HFF-Myc (cell line): Measurements from ENCODE around the gene SLIRP.
"Not testable (repeated sequence)": the region's sequence is repeated elsewhere in the genome, so short reads cannot be mapped to it uniquely, and the experiment has no call there.

Experiments
- DNase-seq: peaks from one replicate; pipeline ENCODE4 v3.0.0-alpha.2; 2011; ENCODE audit warnings: low read depth; ENCODE audit errors: extremely low read depth
- H3K4me3 ChIP-seq: replicated peaks from 2 replicates; pipeline ENCODE4 v1.5.1; 2011; ENCODE audit warnings: low read depth, mild to moderate bottlenecking, control low read depth, low read length
- CTCF ChIP-seq: IDR thresholded peaks from 2 replicates; pipeline ENCODE4 v1.5.1; 2012; ENCODE audit warnings: mild to moderate bottlenecking, low read depth, low read length, control low read depth; ENCODE audit errors: missing control alignments

The SLIRP gene

GRCh38 chr14:77707724-77708408 lies at the start of gene SLIRP, which contains the start of gene ALKBH1:
SLIRP (plus strand) TSS chr14:77708103; CDS start chr14:77708112, 9 bp downstream.
ALKBH1 (minus strand) TSS chr14:77708023; CDS start chr14:77708004, 19 bp downstream.
- DNase-seq = peak; percentile 42
- no peak for TF ChIP-seq CTCF
- peak within 1 kb of the TSS; percentile 98 for H3K4me3 ChIP-seq

- DNase-seq = no peak
- no peak for TF ChIP-seq CTCF
- H3K4me3 ChIP-seq = no peak overlapping the region
These were observed 48.1 kb upstream of the SLIRP start for GRCh38 chr14:77659831-77660230.

GRCh38 chr14:77660754-77661153 lies 47.1 kb upstream of the SLIRP start:
- DNase-seq = no peak
- TF ChIP-seq CTCF = no peak
- no peak overlapping the region for H3K4me3 ChIP-seq

GRCh38 chr14:77661562-77661961 lies 46.3 kb upstream of the SLIRP start:
- DNase-seq, H3K4me3 ChIP-seq: not testable (repeated sequence)

- no peak overlapping the region for H3K4me3 ChIP-seq
- no peak for TF ChIP-seq CTCF
- DNase-seq = no peak
These were observed 44.6 kb upstream of the SLIRP start for GRCh38 chr14:77663293-77663692.

- no peak for DNase-seq
- no peak for TF ChIP-seq CTCF
- H3K4me3 ChIP-seq = no peak overlapping the region
These were observed 40.6 kb upstream of the SLIRP start for GRCh38 chr14:77667331-77667730.

GRCh38 chr14:77673193-77673592 lies 34.7 kb upstream of the SLIRP start:
- H3K4me3 ChIP-seq = no peak overlapping the region
- no peak for TF ChIP-seq CTCF
- no peak for DNase-seq
